ENCODE data around the gene CRACR2B.

CRACR2B gene

GRCh38 chr11:860234-861104, 32.8 kb downstream of the CRACR2B start:
- in situ Hi-C loops (cut with HindIII; ENCODE audit: low pct_ligation_motif_present, low pct_unique_long_range_greater_than_20kb, low sequenced_read_pairs) = no loop called here
- no peak for DNase-seq

GRCh38 chr11:861105-861479, 33.4 kb downstream of the CRACR2B start:
- no peak for DNase-seq
- in situ Hi-C loops (cut with HindIII; ENCODE audit: low pct_ligation_motif_present, low pct_unique_long_range_greater_than_20kb, low sequenced_read_pairs) = no loop called here

GRCh38 chr11:862081-862661, 34.5 kb downstream of the CRACR2B start:
- DNase-seq = no peak
- in situ Hi-C loops (cut with HindIII; ENCODE audit: low pct_ligation_motif_present, low pct_unique_long_range_greater_than_20kb, low sequenced_read_pairs) = no loop called here

GRCh38 chr11:862696-863022, 34.9 kb downstream of the CRACR2B start:
- DNase-seq = no peak
- in situ Hi-C loops (cut with HindIII; ENCODE audit: low pct_ligation_motif_present, low pct_unique_long_range_greater_than_20kb, low sequenced_read_pairs) = no loop called here

- in situ Hi-C loops (cut with HindIII; ENCODE audit: low pct_ligation_motif_present, low pct_unique_long_range_greater_than_20kb, low sequenced_read_pairs) = no loop called here
- DNase-seq = no peak
Measured at GRCh38 chr11:863023-863909, 35.5 kb downstream of the CRACR2B start.

GRCh38 chr11:863910-864827, 36.5 kb downstream of the CRACR2B start:
- in situ Hi-C loops (cut with HindIII; ENCODE audit: low pct_ligation_motif_present, low pct_unique_long_range_greater_than_20kb, low sequenced_read_pairs) = no loop called here
- DNase-seq = no peak

GRCh38 chr11:864898-865297, 37.2 kb downstream of the CRACR2B start:
- no peak for DNase-seq
- in situ Hi-C loops (cut with HindIII; ENCODE audit: low pct_ligation_motif_present, low pct_unique_long_range_greater_than_20kb, low sequenced_read_pairs) = no loop called here

- in situ Hi-C loops (cut with HindIII; ENCODE audit: low pct_ligation_motif_present, low pct_unique_long_range_greater_than_20kb, low sequenced_read_pairs) = no loop called here
- no peak for DNase-seq
Measured at GRCh38 chr11:865462-866430, 38.0 kb downstream of the CRACR2B start.

GRCh38 chr11:866481-866880, 38.8 kb downstream of the CRACR2B start:
- in situ Hi-C loops (cut with HindIII; ENCODE audit: low pct_ligation_motif_present, low pct_unique_long_range_greater_than_20kb, low sequenced_read_pairs) = no loop called here
- DNase-seq = no peak

- in situ Hi-C loops (cut with HindIII; ENCODE audit: low pct_ligation_motif_present, low pct_unique_long_range_greater_than_20kb, low sequenced_read_pairs) = no loop called here
- no peak for DNase-seq
Measured at GRCh38 chr11:867856-868358, 40.2 kb downstream of the CRACR2B start.

GRCh38 chr11:868394-868793, 40.7 kb downstream of the CRACR2B start:
- in situ Hi-C loops (cut with HindIII; ENCODE audit: low pct_ligation_motif_present, low pct_unique_long_range_greater_than_20kb, low sequenced_read_pairs) = no loop called here

GRCh38 chr11:868802-869201, 41.1 kb downstream of the CRACR2B start:
- in situ Hi-C loops (cut with HindIII; ENCODE audit: low pct_ligation_motif_present, low pct_unique_long_range_greater_than_20kb, low sequenced_read_pairs) = no loop called here
- no peak for DNase-seq

More at GRCh38 chr11:868394-868793, 40.7 kb downstream of the CRACR2B start:
- DNase-seq = no peak

GRCh38 chr11:869399-870126, 41.8 kb downstream of the CRACR2B start:
- in situ Hi-C loops (cut with HindIII; ENCODE audit: low pct_ligation_motif_present, low pct_unique_long_range_greater_than_20kb, low sequenced_read_pairs) = no loop called here
- no peak for DNase-seq

- in situ Hi-C loops (cut with HindIII; ENCODE audit: low pct_ligation_motif_present, low pct_unique_long_range_greater_than_20kb, low sequenced_read_pairs) = no loop called here
- no peak for DNase-seq
Measured at GRCh38 chr11:870127-870413, 42.4 kb downstream of the CRACR2B start.

- in situ Hi-C loops (cut with HindIII; ENCODE audit: low pct_ligation_motif_present, low pct_unique_long_range_greater_than_20kb, low sequenced_read_pairs) = no loop called here
Measured at GRCh38 chr11:870418-870817, 42.7 kb downstream of the CRACR2B start.

GRCh38 chr11:871472-871871, 43.8 kb downstream of the CRACR2B start:
- in situ Hi-C loops (cut with HindIII; ENCODE audit: low pct_ligation_motif_present, low pct_unique_long_range_greater_than_20kb, low sequenced_read_pairs) = no loop called here
- DNase-seq = no peak

More at GRCh38 chr11:870418-870817, 42.7 kb downstream of the CRACR2B start:
- no peak for DNase-seq

- in situ Hi-C loops (cut with HindIII; ENCODE audit: low pct_ligation_motif_present, low pct_unique_long_range_greater_than_20kb, low sequenced_read_pairs) = no loop called here
- no peak for DNase-seq
Measured at GRCh38 chr11:872799-873198, 45.1 kb downstream of the CRACR2B start.

Measured in ACHN (cell line).